Activated B cell treated with CpG ODN at 0.5 μM for 24 hours (primary cell): ENCODE results near the gene TRA2B. TPM values are rescaled to one million over a fixed set of nuclear protein-coding genes. Genes with fewer than 3 reads are reported as not detected.

Experiments used
- ATAC-seq: fragments of 200-7000 bp; cut with Tn5 transposase; one replicate; pipeline ENCODE4 v1.10.0; 2021; ENCODE audit warnings: low read depth, mild to moderate bottlenecking, moderate library complexity
- CTCF ChIA-PET: fragments of 350-600 bp; sonication (Branson Sonifier 250); formaldehyde crosslinking; loops from one replicate; lab custom pipeline; 2021; ENCODE audit warnings: antibody characterized with exemption; lab: Charles Lee
- POLR2A ChIA-PET: fragments of 350-600 bp; sonication (Branson Sonifier 250); formaldehyde crosslinking; loops from one replicate; lab custom pipeline; 2021; ENCODE audit warnings: antibody characterized with exemption; lab: Charles Lee
- DNase-seq: peaks from one replicate; pipeline ENCODE4 v3.0.0; 2022
- H3K27ac Mint-ChIP-seq: one replicate; pipeline ENCODE4 v1.8.0; 2020; ENCODE audit warnings: mixed read lengths
- H3K27me3 Mint-ChIP-seq: one replicate; pipeline ENCODE4 v1.8.0; 2021; ENCODE audit warnings: mixed read lengths
- H3K36me3 Mint-ChIP-seq: one replicate; pipeline ENCODE4 v1.8.0; 2021; ENCODE audit warnings: low read depth, mixed read lengths
- H3K4me1 Mint-ChIP-seq: one replicate; pipeline ENCODE4 v1.8.0; 2021; ENCODE audit warnings: mixed read lengths
- H3K4me3 Mint-ChIP-seq: one replicate; pipeline ENCODE4 v1.8.0; 2020; ENCODE audit warnings: mild to moderate bottlenecking, mixed read lengths
- H3K9me3 Mint-ChIP-seq: one replicate; pipeline ENCODE4 v1.8.0; 2020; ENCODE audit warnings: mixed read lengths
- CTCF ChIP-seq: fragments of 200-600 bp; IDR thresholded peaks from one replicate; pipeline ENCODE4 v1.8.0; 2022; ENCODE audit warnings: antibody characterized with exemption, mild to moderate bottlenecking
- intact Hi-C: fragments of 100-400 bp; cut with micrococcal nuclease; formaldehyde crosslinking; loops from one replicate; pipeline ENCODE4 v1.15.1; 2024
- total RNA-seq: library from RNA; stranded (reverse); gene quantifications from 2 replicates; pipeline ENCODE4 v1.2.3, GENCODE V29; 2022

Gene TRA2B
- total RNA-seq, 1 donor from 2014 or later = 219 TPM

GRCh38 chr3:185927501-185928200 is 10.2 kb downstream of the TRA2B start:
- H3K4me1 Mint-ChIP-seq = peaks cover 75% of the 10 kb centered on the region
- no peaks in the 10 kb centered on the region for H3K27me3 Mint-ChIP-seq
- ChIA-PET POLR2A (interaction anchor here (1.2 to 6.5 kb wide), 3 partner anchors 9 to 856 kb away, joined by 6 to 45 read pairs (median 10); partner anchors contain the start of genes EIF4A2 and TRA2B), CTCF (interaction anchor here (1.4 to 3.5 kb wide), 2 partner anchors 16 to 689 kb away, joined by 4 to 31 read pairs; no protein-coding TSS in a partner anchor)
- intact Hi-C loops = loop anchor here (1.0 kb wide), 1 partner anchor 9 kb away; no protein-coding TSS in a partner anchor
- H3K27ac Mint-ChIP-seq = no peak overlapping the region
- DNase-seq (no peak), ATAC-seq (no peak)
- no peak for TF ChIP-seq CTCF
- no peaks in the 10 kb centered on the region for H3K9me3 Mint-ChIP-seq
- peak overlapping the region; percentile 56 for H3K4me3 Mint-ChIP-seq
- H3K36me3 Mint-ChIP-seq = peaks cover 94% of the 10 kb centered on the region

GRCh38 chr3:185926445-185926844 is 11.4 kb downstream of the TRA2B start:
- POLR2A ChIA-PET = interaction anchor here (1.2 to 6.5 kb wide), 3 partner anchors 10 to 857 kb away, joined by 6 to 45 read pairs (median 10); partner anchors contain the start of genes EIF4A2 and TRA2B
- H3K4me3 Mint-ChIP-seq = no peak overlapping the region
- DNase-seq (no peak), ATAC-seq (no peak)
- H3K9me3 Mint-ChIP-seq = no peaks in the 10 kb centered on the region
- no peak for TF ChIP-seq CTCF
- intact Hi-C loops = no loop called here
- H3K27me3 Mint-ChIP-seq = no peaks in the 10 kb centered on the region
- peaks cover 63% of the 10 kb centered on the region for H3K4me1 Mint-ChIP-seq
- peaks cover 98% of the 10 kb centered on the region for H3K36me3 Mint-ChIP-seq
- peak overlapping the region; percentile 28 for H3K27ac Mint-ChIP-seq
- CTCF ChIA-PET = interaction anchor here (3.5 kb wide), 1 partner anchor 17 kb away, joined by 31 read pairs; no protein-coding TSS in a partner anchor

GRCh38 chr3:185925353-185925752 is 12.5 kb downstream of the TRA2B start:
- intact Hi-C loops = no loop called here
- Mint-ChIP-seq H3K27me3 (no peaks in the 10 kb centered on the region), H3K36me3 (peaks cover 96% of the 10 kb centered on the region), H3K4me3 (no peak overlapping the region), H3K4me1 (peaks cover 52% of the 10 kb centered on the region), H3K9me3 (no peaks in the 10 kb centered on the region), H3K27ac (no peak overlapping the region)
- CTCF ChIA-PET = no interaction called here
- DNase-seq = no peak
- ATAC-seq = no peak
- TF ChIP-seq CTCF = no peak
- POLR2A ChIA-PET = interaction anchor here (0.6 to 6.5 kb wide), 3 partner anchors 11 to 19 kb away, joined by 3 to 45 read pairs (median 7); partner anchors contain the start of gene TRA2B

- Mint-ChIP-seq H3K27me3 (no peaks in the 10 kb centered on the region), H3K9me3 (no peaks in the 10 kb centered on the region), H3K36me3 (peaks cover 96% of the 10 kb centered on the region), H3K27ac (no peak overlapping the region), H3K4me1 (peaks cover 42% of the 10 kb centered on the region), H3K4me3 (no peak overlapping the region)
- ChIA-PET CTCF (interaction anchor here (1.1 kb wide), 1 partner anchor 19 kb away, joined by 5 read pairs; no protein-coding TSS in a partner anchor), POLR2A (interaction anchor here (1.5 to 6.5 kb wide), 2 partner anchors 11 to 12 kb away, joined by 7 to 45 read pairs; partner anchors contain the start of gene TRA2B)
- no peak for ATAC-seq
- intact Hi-C loops = no loop called here
- TF ChIP-seq CTCF = no peak
- DNase-seq = no peak
Measured at GRCh38 chr3:185924375-185924774, 13.4 kb downstream of the TRA2B start.

- H3K4me3 Mint-ChIP-seq = no peak overlapping the region
- H3K27ac Mint-ChIP-seq = no peak overlapping the region
- no peak for DNase-seq
- no peak for TF ChIP-seq CTCF
- intact Hi-C loops = no loop called here
- POLR2A ChIA-PET = no interaction called here
- CTCF ChIA-PET = no interaction called here
- H3K9me3 Mint-ChIP-seq = no peaks in the 10 kb centered on the region
- H3K4me1 Mint-ChIP-seq = peaks cover 4% of the 10 kb centered on the region
- H3K27me3 Mint-ChIP-seq = no peaks in the 10 kb centered on the region
- ATAC-seq = no peak
- H3K36me3 Mint-ChIP-seq = peaks cover 97% of the 10 kb centered on the region
Measured at GRCh38 chr3:185920184-185920583, 17.6 kb downstream of the TRA2B start.
